Inferior parietal cortex (tissue), 1 donor: ENCODE data around the gene MYBPHL.
A peak's percentile ranks its signal among the peaks of the same experiment; 100 is the strongest.

Source experiments
- DNase-seq: peaks from one replicate; pipeline ENCODE4 v3.0.0-alpha.2; 2016; ENCODE audit errors: extremely low spot score

MYBPHL gene, protein sequence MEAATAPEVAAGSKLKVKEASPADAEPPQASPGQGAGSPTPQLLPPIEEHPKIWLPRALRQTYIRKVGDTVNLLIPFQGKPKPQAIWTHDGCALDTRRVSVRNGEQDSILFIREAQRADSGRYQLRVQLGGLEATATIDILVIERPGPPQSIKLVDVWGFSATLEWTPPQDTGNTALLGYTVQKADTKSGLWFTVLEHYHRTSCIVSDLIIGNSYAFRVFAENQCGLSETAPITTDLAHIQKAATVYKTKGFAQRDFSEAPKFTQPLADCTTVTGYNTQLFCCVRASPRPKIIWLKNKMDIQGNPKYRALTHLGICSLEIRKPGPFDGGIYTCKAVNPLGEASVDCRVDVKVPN

DNA sequence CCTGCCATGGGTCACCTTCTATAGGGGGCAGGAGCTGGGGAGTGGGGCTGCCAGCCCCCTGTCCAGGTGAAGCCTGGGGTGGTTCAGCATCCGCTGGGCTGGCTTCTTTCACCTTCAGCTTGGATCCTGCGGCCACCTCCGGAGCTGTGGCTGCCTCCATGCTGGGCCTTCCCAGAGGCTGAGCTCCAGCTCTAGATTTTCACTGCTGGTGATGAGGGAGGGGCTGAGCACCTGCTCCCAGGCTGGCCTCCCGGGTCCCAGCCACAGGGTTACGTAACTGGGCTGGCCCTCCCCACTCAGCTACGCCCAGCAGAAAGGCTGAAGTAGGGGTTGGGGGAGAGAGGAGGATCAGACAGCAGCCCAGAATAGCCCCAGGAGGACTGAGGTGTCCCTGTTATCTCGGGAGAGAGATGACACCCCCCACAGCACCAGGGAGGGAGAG, at the start of gene MYBPHL:
TSS of gene MYBPHL (minus strand) at position 180 of the 442 bp plus-strand sequence. CDS start at position 160, 20 bp downstream.
- no peak for DNase-seq

DNA sequence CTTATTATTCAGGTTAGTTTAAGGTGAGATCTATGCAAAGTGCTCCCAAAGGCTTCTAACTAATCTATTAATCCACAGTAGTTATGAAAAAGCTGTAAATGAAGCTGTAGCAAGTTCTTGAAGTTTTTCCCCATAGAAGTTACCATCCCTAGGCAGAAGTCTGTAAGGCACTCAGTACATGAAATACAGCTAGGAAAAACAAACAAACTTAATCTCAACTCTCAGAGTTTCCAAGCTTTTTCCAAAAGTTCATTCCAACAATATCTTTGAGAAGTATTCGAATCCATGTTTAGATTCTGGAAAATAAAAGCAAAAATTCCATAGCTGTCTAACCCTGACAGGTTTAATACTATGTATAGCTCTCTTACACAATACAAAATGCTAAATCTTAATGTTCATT, 49.7 kb upstream of the MYBPHL start:
- DNase-seq, result no peak

DNA sequence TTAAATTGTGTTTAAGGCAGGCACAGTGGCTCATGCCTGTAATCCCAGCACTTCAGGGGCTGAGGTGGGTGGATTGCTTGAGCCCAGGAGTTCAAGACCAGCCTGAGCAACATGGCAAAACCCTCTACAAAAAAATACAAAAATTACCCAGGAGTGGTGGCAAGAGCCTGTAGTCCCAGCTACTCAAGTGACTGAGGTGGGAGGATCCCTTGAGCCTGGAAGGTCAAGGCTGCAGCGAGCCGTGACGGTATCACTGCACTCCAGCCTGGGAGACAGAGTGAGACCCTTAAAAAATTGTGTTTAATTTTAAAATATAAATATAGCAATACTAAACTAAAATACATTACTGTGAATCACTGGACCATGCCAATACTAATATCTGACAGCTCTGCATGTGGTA, 48.1 kb upstream of the MYBPHL start:
- no peak for DNase-seq

DNA sequence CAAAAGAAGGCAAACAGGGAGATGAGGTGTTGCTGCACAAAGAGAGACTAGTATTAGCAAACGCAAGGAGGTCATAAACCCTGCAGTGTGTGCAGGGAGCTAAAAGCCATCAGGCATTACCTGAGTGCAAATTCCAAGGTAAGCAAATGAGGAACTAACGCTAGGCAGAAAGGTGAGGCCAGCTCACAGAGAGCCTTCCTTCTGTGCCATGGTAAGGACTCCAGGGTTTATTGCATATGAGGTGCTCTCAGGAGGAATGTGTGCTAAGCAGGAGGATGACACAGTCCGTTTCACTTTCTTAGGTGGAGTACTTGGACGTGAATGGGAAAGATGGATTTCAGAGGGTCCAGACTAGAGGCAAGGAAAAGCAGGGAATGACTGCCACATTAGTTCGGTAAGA, 44.6 kb upstream of the MYBPHL start:
- DNase-seq, result no peak

DNA sequence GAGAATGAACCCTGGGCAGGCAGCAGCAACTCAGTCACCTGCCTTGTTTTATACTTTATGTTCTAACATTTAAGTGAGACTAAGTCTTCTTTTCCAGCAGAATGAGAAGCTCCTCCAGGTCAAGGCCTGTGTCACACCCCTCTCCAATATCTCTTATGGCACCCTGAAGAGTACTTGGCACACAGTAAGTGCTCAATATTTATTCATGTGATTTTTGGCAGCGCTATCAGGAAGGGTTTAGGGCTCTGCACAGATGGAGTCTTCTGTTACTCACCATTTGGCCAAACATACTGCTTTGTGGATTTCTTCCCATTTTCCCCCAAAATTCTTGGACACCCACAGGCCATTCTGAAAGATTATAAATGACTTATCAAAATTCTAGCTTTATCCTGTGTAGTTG, 43.8 kb upstream of the MYBPHL start:
- no peak for DNase-seq

DNA sequence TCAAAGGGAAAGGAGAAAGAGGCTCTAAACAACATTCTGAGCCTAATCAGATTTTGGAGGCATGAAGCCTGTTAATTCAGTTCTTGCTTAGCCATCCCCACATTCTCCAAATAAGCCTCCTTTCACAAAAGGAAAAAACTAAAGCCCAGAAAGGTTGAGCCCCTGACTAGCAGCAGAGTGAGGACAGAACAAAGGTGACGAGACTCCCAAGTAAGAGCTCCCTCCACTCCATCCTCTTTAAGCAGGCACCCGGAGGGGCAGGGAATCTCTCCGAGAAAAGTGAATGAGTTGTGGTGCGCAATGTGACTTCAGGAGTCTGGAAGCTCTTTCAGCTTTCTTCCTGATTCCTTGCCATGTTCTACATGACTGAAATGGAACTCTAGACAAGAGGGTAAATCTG, 43.4 kb upstream of the MYBPHL start:
- DNase-seq, result no peak

DNA sequence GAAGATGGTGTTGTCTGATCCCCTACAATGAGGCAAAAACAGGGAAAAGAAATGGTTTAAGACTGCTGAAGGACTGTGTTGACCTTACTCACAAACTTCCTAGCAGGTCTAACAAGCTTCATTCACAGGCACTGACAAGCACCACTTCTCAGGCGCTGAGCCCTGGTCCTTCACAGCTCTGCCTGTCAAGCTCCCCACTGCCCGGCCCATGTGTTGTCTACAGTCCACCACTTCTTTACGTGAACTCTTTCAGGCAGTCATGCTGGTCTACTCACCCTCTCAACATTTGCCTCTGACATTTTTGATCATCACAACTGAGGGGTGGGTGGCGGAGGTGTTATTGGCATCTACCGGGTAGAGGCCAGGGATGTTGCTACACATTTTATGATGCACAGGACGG, 40.7 kb upstream of the MYBPHL start:
- DNase-seq, result no peak

DNA sequence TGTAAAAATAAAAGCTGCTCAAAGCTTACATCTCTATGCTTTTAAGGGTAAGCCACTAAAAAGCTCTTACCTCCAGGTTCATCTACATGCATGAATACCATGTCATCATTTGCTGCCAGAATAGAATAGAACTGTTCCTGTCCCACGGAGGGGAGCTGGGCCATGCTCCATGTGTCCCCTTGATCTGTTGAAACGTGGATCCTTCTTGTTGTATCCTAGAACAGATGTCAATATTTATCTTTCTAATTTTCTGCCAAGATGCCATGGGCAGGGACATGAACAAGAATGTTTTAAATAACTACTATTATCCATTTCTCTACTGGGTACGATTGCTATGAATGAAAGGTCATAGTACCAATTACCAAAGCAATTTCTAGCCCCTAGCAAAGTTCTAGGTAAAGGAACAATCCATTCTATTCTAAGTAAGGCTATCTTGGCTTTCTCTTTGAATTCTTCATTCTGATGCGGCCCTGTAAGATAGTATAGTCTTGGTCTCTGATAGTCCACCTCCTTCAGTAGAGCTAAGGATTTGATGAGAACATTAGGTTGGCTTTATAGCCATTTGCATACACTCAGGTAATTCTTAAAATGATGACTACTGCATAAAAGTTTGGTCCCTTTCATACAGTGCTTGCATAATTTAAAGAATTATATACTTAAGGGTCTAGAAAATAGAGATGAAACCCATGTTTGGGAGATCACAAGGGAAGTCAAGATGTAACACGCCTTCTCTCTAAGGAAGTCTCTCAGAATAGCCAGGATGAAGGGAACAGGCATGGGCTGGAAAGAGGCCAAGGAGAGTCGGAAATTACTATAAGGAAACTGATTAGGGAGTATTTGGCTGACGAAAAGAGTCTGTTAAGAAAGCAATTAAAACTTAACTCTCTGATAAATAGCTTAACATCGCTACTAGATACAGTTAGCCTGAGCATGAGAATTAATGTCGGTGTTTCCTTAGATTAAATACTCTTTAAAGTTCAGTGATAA, 35.4 kb upstream of the MYBPHL start:
- DNase-seq, result no peak

DNA sequence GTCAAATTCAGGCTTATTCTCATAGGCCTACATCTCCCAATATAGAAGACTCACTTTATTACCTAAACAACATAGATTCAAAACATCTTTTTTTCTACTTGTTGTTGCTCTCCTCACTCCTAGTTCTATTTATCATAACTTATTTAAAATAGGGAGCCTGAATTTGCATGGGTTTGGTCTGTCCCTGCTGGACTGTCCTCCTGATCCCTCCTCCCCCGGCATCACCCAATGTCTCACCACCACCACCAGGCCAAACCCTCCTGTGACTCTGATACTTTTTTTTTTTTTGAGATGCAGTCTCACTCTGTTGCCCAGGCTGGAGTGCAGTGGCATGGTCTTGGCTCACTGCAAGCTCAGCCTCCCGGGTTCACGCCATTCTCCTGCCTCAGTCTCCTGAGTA, 31.8 kb upstream of the MYBPHL start:
- DNase-seq, result no peak

DNA sequence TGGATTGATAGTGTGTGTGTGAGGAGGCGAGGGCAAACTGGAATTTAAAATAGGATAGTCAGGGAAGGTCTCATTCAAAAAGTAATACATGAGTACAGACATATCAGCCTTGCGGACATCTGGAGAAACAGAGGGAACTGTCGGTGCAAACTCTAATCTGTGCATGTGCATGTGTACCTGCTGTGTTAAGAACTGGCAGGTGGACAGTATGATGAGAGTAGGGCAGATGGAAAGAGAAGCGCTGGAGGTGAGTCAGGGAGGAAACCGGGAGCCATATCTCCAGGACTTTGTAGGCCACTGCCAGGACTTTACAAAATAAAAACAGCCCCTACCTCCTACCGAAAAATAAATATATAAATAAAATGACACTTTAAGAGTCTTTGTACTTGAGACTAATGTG, 31.3 kb upstream of the MYBPHL start:
- no peak for DNase-seq

DNA sequence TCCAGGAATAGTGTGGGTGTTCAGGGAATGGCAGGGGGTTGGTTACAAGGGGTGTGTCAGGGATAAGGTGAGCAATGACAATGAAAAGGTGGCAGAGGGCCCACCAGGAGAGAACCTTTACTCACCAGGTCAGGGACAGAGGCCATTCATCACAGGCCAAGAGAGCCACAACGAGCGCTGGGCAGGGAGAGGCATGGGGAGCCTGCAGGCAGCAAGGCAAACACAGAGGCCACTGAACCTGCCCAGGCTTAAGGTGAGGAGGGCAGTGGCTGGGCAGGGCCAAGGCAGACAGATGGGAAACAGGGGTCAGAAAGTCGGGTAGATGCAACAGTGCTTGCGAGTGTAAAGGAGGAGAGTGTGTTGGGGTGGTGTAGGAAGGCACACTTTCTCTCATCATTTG, 28.3 kb upstream of the MYBPHL start:
- no peak for DNase-seq

DNA sequence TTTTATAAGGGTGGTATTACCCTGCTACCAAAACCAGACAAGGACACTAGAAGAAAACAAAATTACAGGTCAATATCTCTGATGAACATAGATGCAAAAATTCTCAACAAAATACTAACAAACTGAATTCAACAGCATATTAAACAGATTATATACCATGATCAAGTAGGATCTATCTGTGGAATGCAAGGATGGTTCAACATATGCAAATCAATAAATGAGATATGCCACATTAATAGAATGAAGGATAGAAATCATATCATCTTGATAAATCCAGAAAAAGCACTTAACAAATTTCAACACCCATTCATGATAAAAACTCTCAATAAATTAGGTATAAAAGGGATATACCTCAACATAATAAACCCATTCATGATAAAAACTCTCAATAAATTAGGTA, 24.3 kb upstream of the MYBPHL start:
- no peak for DNase-seq

DNA sequence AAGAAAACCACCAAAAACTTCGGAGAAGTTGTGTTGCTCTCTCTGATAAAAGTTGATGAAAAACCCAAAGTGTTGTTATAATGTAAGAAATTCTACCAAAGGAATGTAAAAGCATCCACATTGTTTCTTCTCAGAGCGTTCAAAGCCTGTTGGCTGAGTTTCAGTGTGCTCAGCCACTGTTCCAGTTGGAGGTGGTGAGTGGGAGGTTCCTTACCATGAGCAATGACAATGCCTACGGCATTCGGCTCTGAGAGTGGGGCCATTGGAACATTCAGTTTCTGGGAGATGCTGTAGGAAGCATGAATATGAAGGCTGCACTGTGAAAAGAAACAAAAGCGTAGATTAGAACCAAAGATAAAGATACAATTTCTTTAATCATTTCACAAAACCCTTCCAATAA, 20.5 kb upstream of the MYBPHL start:
- peak; percentile 74 for DNase-seq

DNA sequence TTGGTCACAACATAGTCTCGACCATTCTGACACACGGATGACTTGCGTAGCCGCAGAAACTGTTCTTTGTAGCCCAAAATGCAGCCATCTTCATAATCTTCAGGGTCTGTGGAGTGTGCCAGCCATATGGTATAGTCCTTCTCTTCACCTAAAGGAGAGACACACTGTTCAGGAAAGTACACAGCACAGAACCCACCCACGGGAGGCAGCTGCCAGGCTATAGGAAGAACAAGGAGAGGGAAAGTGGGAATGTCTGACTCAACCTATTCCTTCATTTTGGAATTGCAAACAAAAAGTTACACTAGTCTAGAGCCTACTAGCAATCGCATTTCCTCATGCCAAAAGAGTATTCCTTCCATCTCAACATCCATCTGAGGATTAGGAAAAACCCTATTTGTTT, 16.2 kb upstream of the MYBPHL start:
- peak; percentile 51 for DNase-seq

DNA sequence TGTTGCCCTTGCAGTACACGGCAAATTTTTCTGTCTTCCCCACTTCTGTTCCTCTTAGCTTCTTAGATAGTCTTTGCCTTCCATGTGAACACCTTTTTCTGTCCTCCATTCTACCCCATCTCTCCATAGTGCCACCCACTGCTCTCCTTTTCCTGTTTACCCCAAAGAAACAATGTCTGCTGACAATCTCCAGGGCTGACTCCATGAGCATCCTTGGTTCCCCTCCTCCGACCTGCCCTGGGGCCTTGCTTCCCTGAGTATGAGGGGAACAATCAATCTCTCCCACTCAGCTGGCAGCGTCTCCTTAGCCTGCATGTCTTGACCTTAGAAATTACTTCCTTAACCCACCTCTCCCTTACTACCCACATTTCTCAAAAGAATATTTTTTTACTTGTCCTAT, 12.3 kb upstream of the MYBPHL start:
- no peak for DNase-seq

DNA sequence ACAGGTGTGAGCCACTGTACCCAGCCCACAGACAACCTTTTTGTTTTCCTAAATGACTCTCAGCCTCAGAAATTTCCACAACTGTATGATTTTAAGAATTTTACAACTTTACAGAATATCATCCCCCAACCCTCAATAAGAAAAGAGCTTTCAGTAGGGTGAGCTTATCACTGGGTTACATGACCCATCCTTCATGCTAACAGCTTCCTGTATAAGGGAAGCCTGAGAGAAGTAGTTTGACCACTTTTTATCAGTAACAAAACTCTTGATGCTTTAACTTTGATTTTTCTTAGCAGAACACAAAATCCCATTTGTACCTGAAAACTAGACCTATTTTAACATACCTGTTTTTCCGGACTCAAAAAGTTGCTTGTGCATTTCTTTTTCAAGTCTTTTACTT, 9.7 kb upstream of the MYBPHL start:
- DNase-seq, result no peak

DNA sequence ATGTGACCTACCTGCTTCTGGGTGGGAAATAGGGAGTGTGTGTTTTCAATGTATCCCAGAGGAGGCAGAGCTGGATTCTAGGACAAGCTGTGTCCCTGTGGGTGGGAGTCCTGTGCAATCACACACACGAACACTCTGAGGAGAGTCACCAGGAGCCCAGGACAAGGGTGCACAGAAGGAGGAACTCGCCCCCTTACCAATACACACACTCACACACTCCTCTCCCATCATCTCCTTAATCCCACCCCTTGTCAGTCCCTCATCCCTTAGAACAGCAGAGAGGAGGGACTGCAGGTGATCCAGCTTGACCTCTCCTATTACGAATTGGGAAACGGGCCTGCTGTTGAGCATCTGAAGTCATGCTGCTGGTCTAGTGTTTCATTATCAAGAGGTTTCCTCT, 8.5 kb upstream of the MYBPHL start:
- DNase-seq, result no peak

DNA sequence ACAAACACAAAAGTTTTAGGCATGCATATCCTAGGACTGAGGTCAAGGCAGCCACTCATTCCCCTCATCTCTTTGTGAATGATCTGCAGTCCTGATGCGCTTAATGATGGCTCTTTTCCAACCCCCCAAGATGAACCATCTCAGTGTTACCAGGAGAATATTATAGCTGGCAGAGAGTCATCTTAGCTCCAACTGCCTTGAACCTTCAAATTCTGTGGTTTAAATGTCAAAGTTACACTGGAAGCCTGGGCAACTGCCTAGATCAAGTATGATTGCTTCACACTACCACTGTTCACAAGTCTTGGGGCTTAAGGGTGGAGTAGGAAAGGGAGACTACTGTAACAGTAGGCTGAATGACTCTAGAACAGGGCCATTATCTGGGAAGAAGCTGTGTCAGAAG, 8.0 kb upstream of the MYBPHL start:
- no peak for DNase-seq

DNA sequence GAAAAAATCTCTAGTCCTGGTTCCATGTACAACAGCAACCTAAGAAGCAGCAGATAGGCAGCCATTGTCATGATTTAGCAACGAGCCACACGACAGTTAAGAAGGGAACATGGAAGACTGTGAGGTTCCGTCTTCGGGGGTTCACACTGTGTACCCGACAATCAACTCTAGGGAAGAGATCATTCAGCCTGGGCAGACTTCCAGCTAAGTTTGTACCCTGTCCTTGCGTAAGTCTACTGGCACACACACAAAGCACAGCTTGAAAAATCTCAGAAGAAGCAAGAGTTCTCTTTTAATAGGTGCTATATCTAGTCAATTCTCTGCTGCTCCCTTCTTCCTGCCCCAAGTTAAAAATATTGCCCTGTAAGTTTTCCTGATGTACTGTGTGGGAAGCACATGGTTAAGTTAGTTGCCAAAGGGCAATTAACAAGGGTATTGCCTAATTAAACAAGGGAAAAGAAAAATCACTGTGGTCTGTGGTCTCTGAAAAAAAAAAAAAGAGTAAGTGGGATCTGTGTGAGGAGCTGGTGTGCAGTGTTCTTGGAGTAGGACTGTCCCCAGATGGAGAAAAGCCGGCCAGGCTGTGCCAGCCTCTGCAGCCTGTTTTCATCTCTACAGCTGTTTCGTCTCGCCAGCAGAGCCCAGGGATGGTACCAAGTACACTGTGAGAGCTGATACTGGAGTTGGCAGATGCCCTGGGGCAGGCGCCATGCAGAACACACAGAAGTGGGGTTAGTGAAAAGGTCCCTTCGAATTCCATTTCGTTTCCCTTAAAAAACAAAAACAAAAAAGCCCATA, 6.4 kb upstream of the MYBPHL start:
- peak; percentile 82 for DNase-seq

DNA sequence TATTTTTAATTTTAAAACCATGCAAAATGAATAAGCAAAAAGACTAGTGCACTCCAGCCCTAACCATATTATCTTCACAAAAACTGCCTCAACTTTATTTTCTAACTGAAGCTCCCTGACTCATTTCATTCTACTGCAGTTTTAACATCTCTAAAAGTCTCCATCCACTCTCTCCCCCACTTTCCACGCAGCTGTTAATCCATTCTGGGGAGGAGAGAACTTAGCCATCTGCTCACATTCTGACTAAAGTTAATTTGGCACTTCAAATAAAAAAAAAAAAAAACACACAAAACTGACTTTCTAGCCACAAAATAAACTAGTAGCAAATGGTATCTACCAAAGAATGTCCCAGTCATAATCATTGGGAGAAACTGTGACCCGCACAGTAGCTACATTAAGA, 5.4 kb upstream of the MYBPHL start:
- peak; percentile 68 for DNase-seq

DNA sequence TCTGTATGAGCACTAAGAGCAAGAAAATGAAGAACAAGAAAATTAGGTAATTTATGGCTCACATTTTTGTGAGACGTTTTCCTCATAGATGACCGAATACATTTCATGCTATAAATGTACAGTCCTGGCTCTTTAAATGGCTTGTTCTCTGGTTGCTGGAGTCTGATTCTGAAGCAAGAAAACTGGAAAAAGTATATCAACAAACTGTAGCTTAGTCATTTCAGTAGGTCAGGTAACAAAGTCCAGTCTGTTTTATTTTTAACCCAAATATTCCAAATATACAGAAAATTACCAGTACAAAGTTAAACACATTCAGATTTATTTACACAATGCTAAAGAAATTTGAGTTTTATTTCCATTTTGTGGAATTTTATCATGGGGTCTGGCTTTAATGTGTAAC, 2.5 kb upstream of the MYBPHL start:
- DNase-seq, result no peak
